Subcutaneous adipose tissue (tissue), 4 donors: ENCODE results near the gene KRTAP1-4. TPM values are rescaled to one million over a fixed set of nuclear protein-coding genes. Genes with fewer than 3 reads are reported as not detected.

ENCODE experiments used
- total RNA-seq, 4 donors: library from RNA; depleted of rRNA; stranded (reverse); fragments of >200 nt; gene quantifications; one replicate each; pipeline ENCODE4 v1.1.0, GENCODE V29; 2016
- TF ChIP-seq, protein P1 (sequence below): fragments of 450-650 bp; IDR thresholded peaks from one replicate; pipeline ENCODE4 v1.5.1; 2016; ENCODE audit warnings: low read depth, mild to moderate bottlenecking, control low read depth, antibody characterized with exemption, moderate library complexity

Gene KRTAP1-4, protein sequence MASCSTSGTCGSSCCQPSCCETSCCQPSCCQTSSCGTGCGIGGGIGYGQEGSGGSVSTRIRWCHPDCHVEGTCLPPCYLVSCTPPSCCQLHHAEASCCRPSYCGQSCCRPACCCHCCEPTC
- not detected for total RNA-seq

DNA sequence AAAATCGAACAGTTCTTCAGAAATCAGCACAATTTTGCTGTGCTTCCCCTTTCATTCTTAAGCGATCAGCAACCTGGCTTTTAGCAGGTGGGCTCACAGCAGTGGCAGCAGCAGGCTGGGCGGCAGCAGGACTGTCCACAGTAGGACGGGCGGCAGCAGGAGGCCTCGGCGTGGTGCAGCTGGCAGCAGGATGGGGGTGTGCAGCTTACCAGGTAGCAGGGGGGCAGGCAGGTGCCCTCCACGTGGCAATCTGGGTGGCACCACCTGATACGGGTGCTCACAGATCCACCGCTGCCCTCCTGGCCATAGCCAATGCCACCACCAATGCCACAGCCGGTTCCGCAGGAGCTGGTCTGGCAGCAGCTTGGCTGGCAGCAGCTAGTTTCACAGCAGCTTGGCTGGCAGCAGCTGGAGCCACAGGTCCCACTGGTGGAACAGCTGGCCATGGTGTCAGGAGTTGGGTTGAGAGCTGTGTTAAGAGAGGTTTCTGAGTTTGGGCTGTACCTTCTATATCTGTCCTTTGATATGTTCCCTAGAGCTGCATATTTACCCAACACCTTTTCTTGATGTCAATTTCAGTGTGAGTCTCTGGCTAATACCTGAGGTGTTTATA lies at the start of gene KRTAP1-4:
Gene KRTAP1-4, minus strand, starts transcription at position 563 of the 613 bp plus-strand sequence. Its CDS starts 117 bp downstream, at position 446.
- TF ChIP-seq, protein P1, sequence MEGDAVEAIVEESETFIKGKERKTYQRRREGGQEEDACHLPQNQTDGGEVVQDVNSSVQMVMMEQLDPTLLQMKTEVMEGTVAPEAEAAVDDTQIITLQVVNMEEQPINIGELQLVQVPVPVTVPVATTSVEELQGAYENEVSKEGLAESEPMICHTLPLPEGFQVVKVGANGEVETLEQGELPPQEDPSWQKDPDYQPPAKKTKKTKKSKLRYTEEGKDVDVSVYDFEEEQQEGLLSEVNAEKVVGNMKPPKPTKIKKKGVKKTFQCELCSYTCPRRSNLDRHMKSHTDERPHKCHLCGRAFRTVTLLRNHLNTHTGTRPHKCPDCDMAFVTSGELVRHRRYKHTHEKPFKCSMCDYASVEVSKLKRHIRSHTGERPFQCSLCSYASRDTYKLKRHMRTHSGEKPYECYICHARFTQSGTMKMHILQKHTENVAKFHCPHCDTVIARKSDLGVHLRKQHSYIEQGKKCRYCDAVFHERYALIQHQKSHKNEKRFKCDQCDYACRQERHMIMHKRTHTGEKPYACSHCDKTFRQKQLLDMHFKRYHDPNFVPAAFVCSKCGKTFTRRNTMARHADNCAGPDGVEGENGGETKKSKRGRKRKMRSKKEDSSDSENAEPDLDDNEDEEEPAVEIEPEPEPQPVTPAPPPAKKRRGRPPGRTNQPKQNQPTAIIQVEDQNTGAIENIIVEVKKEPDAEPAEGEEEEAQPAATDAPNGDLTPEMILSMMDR: no peak

DNA sequence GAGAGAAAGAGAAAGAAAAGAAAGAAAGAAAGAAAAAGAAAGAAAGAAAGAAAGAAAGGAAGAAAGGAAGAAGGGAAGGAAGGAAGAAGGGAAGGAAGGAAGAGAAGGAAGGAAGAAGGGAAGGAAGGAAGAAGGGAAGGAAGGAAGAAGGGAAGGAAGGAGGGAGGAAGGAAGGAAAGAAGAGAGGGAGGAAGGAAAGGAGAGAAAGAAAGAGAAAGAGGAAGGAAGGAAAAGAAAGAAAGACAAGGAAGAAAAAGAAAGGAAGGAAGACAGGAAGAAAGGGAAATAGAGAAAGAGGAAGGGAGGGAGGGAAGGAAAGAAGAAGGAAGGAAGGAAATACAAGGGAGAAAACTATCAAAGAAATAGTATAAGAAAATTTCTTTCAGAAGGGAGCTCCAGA lies 46.8 kb upstream of the KRTAP1-4 start:
- TF ChIP-seq, protein P1: no peak

DNA sequence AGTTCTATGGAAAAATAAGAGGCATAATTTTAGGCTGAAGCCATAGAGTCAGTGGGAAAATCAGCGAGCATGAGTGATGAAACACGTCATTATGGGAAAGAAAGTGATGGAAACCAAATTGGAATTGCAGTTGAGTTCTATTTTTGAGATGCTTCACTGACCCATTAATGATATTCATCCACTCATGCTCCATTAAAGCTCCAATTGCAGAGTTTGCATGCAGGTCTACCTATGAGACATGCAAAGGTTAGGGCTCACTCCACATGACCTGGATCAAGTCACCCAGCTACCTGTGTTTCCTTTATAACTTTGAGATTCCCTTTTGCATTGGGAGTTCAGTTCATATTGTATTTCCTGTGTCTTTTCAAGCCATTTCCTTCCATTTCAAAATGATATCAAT lies 43.7 kb upstream of the KRTAP1-4 start:
- TF ChIP-seq, protein P1: no peak

DNA sequence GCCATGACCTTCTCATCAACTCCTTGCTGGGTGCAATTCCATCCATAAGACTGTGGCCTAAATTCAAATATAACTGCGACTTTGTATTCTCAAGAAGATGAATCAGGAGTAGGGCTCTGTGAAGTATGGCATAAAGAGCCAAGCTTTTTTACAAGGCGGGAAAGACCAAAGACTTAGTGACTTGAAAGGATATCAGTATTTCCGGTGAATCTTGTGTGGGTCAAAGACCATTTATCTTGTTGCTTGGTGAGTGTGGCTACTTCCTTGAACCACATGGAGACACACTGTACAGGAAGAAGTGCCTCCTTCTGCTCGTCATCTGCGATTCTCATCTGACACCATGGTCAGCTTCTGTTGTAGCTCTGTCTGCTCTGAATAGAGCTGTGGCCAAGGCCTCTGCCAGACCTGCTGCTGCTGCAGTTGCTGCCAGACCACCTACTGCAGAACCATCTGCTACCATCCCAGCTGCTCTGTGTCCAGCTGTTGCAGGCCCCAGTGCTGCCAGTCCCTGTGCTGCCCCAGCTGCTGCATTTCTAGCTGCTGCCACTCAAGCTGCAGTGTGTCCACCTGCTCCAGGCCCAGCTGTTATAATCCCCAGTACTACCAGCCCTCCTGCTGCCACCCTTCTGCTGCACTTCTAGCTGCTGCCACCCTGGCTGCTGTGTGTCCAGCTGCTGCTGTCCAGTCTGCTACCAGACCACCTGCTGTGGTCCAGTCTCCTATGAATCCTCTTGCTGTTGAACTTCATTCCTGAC lies 41.8 kb upstream of the KRTAP1-4 start:
- TF ChIP-seq, protein P1: no peak

DNA sequence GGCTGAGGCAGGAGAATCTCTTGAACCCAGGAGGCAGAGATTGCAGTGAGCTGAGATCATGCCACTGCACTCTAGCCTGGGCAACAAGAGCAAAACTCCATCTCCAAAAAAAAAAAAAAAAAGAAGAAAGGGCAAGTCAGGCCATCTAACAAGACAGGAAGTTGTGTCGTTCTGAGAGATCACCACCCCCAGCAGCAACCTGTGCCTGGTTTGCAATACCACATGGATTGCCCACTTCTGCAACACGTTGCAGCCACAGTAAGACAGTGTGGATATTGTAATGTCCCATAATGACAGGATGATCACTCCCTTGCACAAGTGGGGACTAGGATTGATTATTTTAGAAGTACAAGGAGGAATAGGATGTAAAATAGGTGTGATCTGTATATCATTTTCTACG lies 39.0 kb upstream of the KRTAP1-4 start:
- TF ChIP-seq, protein P1: no peak

DNA sequence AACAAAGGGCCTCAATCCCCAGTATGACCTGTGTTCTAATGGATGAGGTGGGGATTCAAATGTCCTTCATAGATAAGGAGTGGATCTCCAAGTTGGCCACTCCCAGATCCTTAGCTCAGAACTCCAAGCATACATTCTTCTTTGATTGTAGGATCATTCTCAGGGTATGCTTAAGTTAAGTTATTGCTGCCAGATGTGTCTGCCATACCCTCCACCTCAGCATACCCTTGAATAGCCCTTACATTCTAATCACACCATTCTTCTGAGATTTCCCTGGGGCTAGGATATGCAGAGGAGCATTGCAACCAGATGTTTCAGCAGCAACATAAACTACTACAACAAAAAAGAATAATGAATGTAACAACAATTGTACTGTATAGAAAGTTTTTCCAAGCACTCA lies 37.3 kb upstream of the KRTAP1-4 start:
- TF ChIP-seq, protein P1: no peak
